GM10847 (cell line): ENCODE data around the gene RFT1.

ENCODE experiments used
- POLR2A ChIP-seq: IDR thresholded peaks from 2 replicates; pipeline ENCODE4 v1.6.1; 2011; ENCODE audit not compliant: insufficient read length; ENCODE audit errors: extremely low read depth

RFT1 gene

DNA sequence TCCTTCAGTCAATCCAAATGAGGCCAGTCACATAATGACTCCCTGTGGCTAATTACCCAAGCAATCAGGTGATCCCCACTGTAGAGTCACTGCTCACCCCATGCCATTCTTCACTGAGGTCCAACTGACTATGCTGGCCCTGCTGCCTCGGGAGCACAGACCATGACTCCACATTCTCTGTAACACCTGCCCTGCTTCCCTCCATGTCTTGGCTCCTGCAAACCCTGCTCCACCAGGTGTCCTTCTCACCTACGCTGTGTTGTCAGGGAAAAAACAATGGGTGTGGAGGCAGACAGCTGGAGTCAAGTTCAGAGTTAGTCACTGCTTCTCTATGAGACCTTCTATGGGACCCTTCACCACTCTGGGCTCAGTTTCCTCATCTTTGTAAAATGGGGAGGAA is 78.3 kb downstream of the RFT1 start:
- TF ChIP-seq POLR2A = no peak

GRCh38 chr3:53049987-53050386 is 80.2 kb downstream of the RFT1 start:
- no peak for TF ChIP-seq POLR2A

GRCh38 chr3:53046171-53047170 is 83.8 kb downstream of the RFT1 start:
- TF ChIP-seq POLR2A = peak; percentile 18

DNA sequence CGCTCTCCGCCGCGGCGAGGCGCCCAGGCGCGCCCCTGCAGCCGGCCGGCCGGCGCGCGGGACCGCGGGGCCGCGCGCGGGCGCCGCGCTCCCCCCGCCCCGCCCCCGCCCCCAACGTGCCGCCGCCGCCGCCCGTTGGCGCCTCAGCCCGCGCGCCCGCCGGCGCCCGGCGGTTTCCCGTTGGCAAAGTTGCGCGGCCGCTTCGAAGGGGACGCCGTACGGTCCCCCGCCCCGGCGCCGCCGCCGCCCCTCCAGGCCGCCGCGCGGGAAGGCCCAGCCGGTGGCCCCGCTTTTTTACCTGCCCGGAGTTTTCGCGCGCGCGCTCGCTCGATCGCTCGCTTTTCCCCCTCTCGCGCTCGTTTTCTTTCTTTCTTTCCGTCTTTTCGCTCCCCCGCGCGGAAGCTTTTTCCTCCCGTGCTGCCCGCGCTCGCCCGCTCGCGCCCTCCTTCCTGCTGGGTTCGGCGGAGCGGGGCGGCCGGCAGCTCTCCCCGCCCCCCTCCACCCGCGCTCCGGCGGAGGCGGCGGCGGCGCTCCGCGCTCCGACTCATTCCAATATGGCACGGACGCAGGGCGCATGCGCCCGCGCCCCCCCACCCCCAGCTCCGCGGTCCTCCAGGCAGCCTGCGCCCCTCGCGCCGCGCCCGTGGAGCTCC is 84.6 kb downstream of the RFT1 start, which contains the start of gene SFMBT1:
SFMBT1 (minus strand) TSS at position 556 of the 653 bp plus-strand sequence. CDS start 76,945 bp downstream, outside the sequence.
- TF ChIP-seq POLR2A = peak; percentile 24

DNA sequence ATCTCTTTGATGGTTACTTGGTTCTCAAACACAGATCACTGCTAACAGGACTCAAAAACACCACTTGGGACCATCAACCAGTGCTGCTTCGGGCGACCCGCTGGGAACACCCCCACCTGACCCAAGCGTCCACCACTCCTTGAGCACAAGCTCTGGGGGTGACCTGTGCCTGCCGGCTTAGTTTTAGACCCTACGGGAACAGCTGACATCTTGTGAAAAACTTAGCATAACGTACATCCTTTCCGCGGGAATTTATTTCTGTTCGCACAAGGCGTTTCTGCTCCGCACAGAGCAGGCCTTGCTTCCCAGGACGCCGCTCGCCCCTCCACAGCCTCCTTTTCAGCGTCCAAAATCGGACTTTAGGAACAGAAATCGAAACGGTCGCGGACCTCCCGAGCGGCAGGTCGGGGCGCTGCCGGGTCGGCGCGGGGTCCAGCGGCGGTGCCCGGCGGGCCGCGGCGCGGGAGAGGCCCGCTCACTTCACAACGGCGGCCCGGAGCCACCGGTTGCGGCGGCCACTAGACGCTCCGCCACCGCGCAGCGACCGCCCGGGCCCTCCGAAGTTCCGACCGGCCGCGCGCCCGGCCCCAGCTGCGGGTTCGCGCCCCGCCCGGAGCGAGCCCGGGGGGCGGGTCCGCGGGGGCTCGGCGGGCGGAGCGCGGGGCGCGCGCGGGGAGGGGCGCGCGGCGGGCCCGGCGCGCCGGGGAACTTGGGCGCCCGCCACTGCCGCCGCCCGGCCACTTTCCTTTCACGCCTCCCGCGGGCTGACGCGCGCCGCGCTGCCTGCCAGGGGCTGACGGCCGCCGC is 85.3 kb downstream of the RFT1 start:
- no peak for TF ChIP-seq POLR2A

- no peak for TF ChIP-seq POLR2A
These were observed 85.9 kb downstream of the RFT1 start for GRCh38 chr3:53044371-53044710.

DNA sequence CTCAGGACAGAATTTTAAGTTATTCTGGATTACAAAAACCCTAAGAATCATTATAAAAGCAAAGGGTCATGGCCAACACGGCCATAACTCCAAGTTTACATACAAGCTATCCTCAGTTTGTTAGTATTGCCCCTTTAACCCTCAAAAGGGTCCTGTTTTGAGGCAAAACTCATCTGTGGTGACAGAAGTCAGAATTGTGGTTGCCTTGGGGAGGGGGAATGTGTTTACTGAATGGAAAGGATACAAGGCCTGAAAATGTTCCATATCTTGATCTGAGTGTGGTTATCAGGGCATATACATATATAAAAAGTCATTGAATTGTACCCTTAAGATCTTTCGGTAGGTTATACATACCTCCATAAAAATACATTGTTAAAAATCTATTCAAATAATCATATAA is 86.5 kb downstream of the RFT1 start:
- TF ChIP-seq POLR2A = no peak

DNA sequence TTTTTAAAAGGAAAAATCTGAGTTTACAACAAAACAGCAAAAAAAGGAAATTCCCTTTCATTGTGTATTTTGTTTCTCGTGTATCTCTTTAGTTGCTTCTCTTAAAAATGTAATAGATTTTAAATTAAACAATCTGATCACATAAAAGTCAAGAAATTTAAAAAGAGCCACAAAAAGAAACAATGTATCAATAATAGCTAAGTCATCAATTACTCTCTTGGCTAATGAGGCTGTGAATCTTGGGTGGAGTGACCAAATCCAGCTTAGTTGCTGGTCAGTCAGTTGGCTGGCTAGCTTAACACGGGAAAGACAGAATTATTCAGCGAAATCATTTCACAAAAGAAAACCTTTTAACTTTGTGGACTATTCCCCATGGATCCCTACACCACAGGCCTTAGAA is 87.6 kb downstream of the RFT1 start:
- no peak for TF ChIP-seq POLR2A

DNA sequence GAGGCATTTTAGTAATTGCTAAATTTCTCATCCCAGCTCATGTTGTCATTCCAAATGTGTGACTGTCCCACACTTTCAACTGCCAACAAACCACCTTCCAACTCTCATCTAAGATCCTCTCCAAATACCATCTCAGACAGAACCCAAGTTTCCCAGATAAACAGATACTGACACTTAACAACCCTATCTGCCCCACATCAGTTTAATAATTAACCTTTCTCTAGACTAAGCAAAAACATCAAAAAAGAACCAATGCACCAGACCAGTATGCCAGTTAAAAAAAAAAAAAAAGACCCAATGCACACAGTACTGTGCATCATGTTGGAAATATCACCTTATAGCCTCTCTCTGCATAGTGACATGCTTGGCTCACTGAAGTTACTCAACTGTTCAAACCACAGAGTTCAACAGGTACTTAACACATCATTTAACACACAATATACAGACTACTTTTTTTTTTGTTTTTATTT is 89.8 kb downstream of the RFT1 start:
- no peak for TF ChIP-seq POLR2A

GRCh38 chr3:53039376-53039752 is 90.9 kb downstream of the RFT1 start:
- no peak for TF ChIP-seq POLR2A

GRCh38 chr3:53038679-53039375 is 91.4 kb downstream of the RFT1 start:
- no peak for TF ChIP-seq POLR2A
